ENCODE data around the gene ACRBP. TPM values are rescaled to one million over a fixed set of nuclear protein-coding genes. Genes with fewer than 3 reads are reported as not detected.

The ACRBP gene
- total RNA-seq, 2 experiments from 2014 or later: 4.4 to 9.4 TPM

DNA sequence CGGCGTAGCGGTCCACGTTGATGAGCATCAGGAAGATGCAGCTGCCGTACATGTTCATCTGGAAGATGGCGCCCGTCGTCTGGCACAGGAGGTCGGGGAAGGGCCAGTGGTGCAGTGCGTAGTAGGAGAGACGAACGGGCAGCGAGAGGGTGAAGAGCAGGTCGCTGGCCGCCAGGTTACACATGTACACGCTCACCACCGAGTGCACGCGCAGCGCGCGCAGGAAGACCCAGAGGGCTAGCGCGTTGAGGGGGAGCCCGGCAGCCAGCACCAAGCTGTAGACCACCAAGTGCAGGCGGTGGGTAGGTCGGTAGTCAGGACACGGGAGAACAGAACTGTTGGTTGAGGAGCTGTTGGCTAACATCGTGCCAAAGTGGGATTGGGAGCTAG lies 26.4 kb downstream of the ACRBP start:
- CTCF ChIA-PET (ENCODE audit: unreplicated experiment): no interaction called here
- H2AFZ ChIP-seq (ENCODE audit: low read length): no peak overlapping the region

DNA sequence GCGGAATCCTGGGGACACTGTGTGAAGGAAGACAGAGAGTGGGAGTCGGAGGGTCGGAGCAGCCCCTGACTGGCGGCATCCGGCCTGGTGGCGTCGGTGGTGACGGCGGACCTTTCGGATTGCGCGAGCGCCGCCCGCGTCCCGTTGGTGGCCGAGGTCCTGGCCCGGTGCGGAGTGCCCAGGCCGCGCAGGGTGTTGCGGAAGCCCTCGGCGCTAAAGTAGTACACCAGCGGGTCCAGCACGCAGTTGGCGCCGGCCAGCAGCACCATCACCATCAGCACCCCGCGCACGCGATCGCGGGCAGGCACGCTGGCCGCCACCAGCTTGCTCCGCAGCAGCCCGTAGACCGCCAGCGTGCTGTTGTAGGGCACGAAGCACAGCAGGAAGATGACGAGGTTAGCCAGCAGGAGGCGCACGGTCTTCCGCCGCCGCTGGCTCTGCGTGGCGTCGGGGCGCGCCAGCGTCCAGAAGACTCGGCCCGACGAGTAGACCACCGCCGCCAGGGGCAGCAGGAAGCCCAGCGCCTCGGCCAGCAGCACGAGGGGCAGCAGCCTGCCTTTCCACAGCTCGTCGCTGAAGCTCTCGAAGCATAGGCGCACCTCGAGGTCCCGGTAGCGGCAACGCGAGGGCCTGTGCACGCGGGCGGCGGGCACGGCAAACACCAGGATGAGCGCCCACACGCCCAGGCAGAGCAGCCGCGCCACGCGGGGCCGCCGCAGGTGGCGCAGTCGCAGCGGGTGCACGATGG lies 26.9 kb downstream of the ACRBP start:
- intact Hi-C loops (cut with micrococcal nuclease; ENCODE audit: unreplicated experiment): no loop called here
- TF ChIP-seq, protein P1, sequence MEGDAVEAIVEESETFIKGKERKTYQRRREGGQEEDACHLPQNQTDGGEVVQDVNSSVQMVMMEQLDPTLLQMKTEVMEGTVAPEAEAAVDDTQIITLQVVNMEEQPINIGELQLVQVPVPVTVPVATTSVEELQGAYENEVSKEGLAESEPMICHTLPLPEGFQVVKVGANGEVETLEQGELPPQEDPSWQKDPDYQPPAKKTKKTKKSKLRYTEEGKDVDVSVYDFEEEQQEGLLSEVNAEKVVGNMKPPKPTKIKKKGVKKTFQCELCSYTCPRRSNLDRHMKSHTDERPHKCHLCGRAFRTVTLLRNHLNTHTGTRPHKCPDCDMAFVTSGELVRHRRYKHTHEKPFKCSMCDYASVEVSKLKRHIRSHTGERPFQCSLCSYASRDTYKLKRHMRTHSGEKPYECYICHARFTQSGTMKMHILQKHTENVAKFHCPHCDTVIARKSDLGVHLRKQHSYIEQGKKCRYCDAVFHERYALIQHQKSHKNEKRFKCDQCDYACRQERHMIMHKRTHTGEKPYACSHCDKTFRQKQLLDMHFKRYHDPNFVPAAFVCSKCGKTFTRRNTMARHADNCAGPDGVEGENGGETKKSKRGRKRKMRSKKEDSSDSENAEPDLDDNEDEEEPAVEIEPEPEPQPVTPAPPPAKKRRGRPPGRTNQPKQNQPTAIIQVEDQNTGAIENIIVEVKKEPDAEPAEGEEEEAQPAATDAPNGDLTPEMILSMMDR (conservative IDR thresholded peaks at IDR 0.05; ENCODE audit: low read length): 0 out of 2 replicates have a peak, but pooled peaks have one; percentile 23
- TF ChIP-seq EZH2phosphoT487 (IDR thresholded peaks at IDR 0.05; ENCODE audit: borderline replicate concordance, low read depth, low read length): no peak
- BruUV-seq (replicated peaks): no TSS peak
- no peak overlapping the region for H2AFZ ChIP-seq (ENCODE audit: low read length)
- no peak overlapping the region for H3K4me2 ChIP-seq (ENCODE audit: low read length)
- no peak overlapping the region for H3K27ac ChIP-seq (ENCODE audit: low read depth, low read length, poor library complexity, severe bottlenecking)
- DNase-seq (ENCODE audit: low spot score): no peak
- no peak overlapping the region for H3K4me3 ChIP-seq (ENCODE audit: low read depth, low read length, poor library complexity, severe bottlenecking)
- no peaks in the 10 kb centered on the region for H3K9me2 ChIP-seq (ENCODE audit: insufficient read depth, low read length)
- ChIA-PET CTCF (ENCODE audit: unreplicated experiment) (interaction anchor here (0.6 kb wide), 1 partner anchor 69 kb away, joined by 3 read pairs; the partner anchor contains the start of gene ZNF384), POLR2A (interaction anchor here (1.4 kb wide), 1 partner anchor 10 kb away, joined by 6 read pairs; no protein-coding TSS in a partner anchor)
- peaks cover 48% of the 10 kb centered on the region for H3K36me3 ChIP-seq (ENCODE audit: insufficient read depth, low read length)
- no peaks in the 10 kb centered on the region for H3K9me3 ChIP-seq (ENCODE audit: low read length)
- H4K20me1 ChIP-seq (ENCODE audit: insufficient read depth, low read length): no peaks in the 10 kb centered on the region
- peaks cover 16% of the 10 kb centered on the region; the same call in 1 of the 2 replicates for H3K79me2 ChIP-seq (ENCODE audit: insufficient read depth, low read depth, low read length)
- peaks cover 22% of the 10 kb centered on the region for H3K4me1 ChIP-seq (ENCODE audit: insufficient read depth, low read length, poor library complexity, severe bottlenecking)

More for the DNA sequence above, 26.4 kb downstream of the ACRBP start:
- POLR2A ChIA-PET: interaction anchor here (0.6 to 1.4 kb wide), 2 partner anchors 9 to 13 kb away, joined by 3 to 6 read pairs; no protein-coding TSS in a partner anchor
- Histone ChIP-seq H3K4me1 (ENCODE audit: insufficient read depth, low read length, poor library complexity, severe bottlenecking) (peaks cover 27% of the 10 kb centered on the region), H3K79me2 (ENCODE audit: insufficient read depth, low read depth, low read length) (peaks cover 19% of the 10 kb centered on the region; the same call in 1 of the 2 replicates), H4K20me1 (ENCODE audit: insufficient read depth, low read length) (no peaks in the 10 kb centered on the region), H3K4me3 (ENCODE audit: low read depth, low read length, poor library complexity, severe bottlenecking) (no peak overlapping the region), H3K4me2 (ENCODE audit: low read length) (no peak overlapping the region), H3K9me3 (ENCODE audit: low read length) (no peaks in the 10 kb centered on the region), H3K9me2 (ENCODE audit: insufficient read depth, low read length) (no peaks in the 10 kb centered on the region), H3K36me3 (ENCODE audit: insufficient read depth, low read length) (peaks cover 48% of the 10 kb centered on the region), H3K27ac (ENCODE audit: low read depth, low read length, poor library complexity, severe bottlenecking) (no peak overlapping the region)
- no peak for TF ChIP-seq EZH2phosphoT487 (IDR thresholded peaks at IDR 0.05; ENCODE audit: borderline replicate concordance, low read depth, low read length)
- TF ChIP-seq, protein P1 (conservative IDR thresholded peaks at IDR 0.05; ENCODE audit: low read length): no peak
- no peak for DNase-seq (ENCODE audit: low spot score)
- BruUV-seq (replicated peaks): no TSS peak
- intact Hi-C loops (cut with micrococcal nuclease; ENCODE audit: unreplicated experiment): no loop called here

Measured in OCI-LY7 (cell line).